K562 (cell line): Measurements from ENCODE around the gene TTL. TPM values are rescaled to one million over a fixed set of nuclear protein-coding genes. Genes with fewer than 3 reads are reported as not detected.

Experiments
- ATAC-seq: fragments of 200-7000 bp; cut with Tn5 transposase; 3 replicates; pipeline ENCODE4 v1.9.1; 2020; ENCODE audit warnings: moderate library complexity
- BruUV-seq: library from RNA; stranded (reverse); fragments of 400-500 nt; replicated peaks from 2 replicates; lab custom pipeline; 2021; lab: Mats Ljungman, UMichigan
- CTCF ChIA-PET: fragments of 300-600 bp; formaldehyde crosslinking; extraction: SDS; loops from one replicate; lab custom pipeline; 2021; ENCODE audit warnings: low intra/inter-chr PET ratio; lab: Yijun Ruan, JAX
- POLR2A ChIA-PET: fragments of 300-600, 350-650 bp; sonication (Branson Sonifier 250); formaldehyde crosslinking; extraction: SDS; loops from one replicate; lab custom pipeline; 2021; ENCODE audit warnings: antibody characterized with exemption, inconsistent platforms; lab: Yijun Ruan, JAX
- DNase-seq, 4 experiments: peaks; one replicate each; pipeline versions ENCODE4 v3.0.0 to v3.0.0-alpha.2; 2011 to 2018; ENCODE audit warnings: low spot score in 3 of 4, mixed read lengths in 3 of 4; ENCODE audit errors: extremely low read depth in 1 of 4
- FAIRE-seq: peaks from 2 replicates; lab custom pipeline; 2011; peaks lifted over from hg19 to GRCh38; lab: Jason Lieb, UNC
- H2AFZ ChIP-seq: 2 replicates; pipeline ENCODE4 v1.6.0; 2011; ENCODE audit warnings: low read depth, low read length, control low read depth, inconsistent platforms
- H3K27ac ChIP-seq: fragments of 200-600 bp; 3 replicates; pipeline ENCODE4 v1.8.0; 2011; ENCODE audit warnings: low read depth, mild to moderate bottlenecking, control low read depth, inconsistent platforms, low read length, moderate library complexity, mixed read lengths; ENCODE audit errors: extremely low read depth
- H3K27me3 ChIP-seq, 2 experiments: fragments of 300-600 bp in 1 of 2; 2 replicates in 1 of 2; 3 replicates in 1 of 2; pipeline versions ENCODE4 v1.6.0 to v1.8.0; 2011; ENCODE audit warnings: inconsistent platforms in 2 of 2, low read length in 2 of 2, mild to moderate bottlenecking in 1 of 2, mixed read lengths in 1 of 2, moderate library complexity in 1 of 2; ENCODE audit not compliant: control insufficient read depth in 2 of 2, insufficient read depth in 2 of 2
- H3K36me3 ChIP-seq: fragments of 300-600 bp; 3 replicates; pipeline ENCODE4 v1.8.0; 2011; ENCODE audit warnings: mild to moderate bottlenecking, low read length, inconsistent platforms; ENCODE audit not compliant: control insufficient read depth, insufficient read depth
- H3K4me1 ChIP-seq, 2 experiments: fragments of 200-600 bp in 1 of 2; replicated peaks in 1 of 2; 2 replicates in 1 of 2; 3 replicates in 1 of 2; pipeline versions ENCODE4 v1.5.1 to v1.8.0; 2011; ENCODE audit warnings: inconsistent platforms in 2 of 2, low read length in 2 of 2, mild to moderate bottlenecking in 1 of 2, mixed read lengths in 1 of 2, moderate library complexity in 1 of 2; ENCODE audit not compliant: control insufficient read depth in 2 of 2, insufficient read depth in 2 of 2
- H3K4me2 ChIP-seq: 2 replicates; pipeline ENCODE4 v1.6.1; 2011; ENCODE audit warnings: low read length, control low read depth, inconsistent platforms, mixed read lengths; ENCODE audit not compliant: insufficient read depth
- H3K4me3 ChIP-seq: fragments of 200-600 bp; sonication (generic), shearing (Covaris generic); 2 replicates; pipeline ENCODE4 v1.5.1; 2016; ENCODE audit warnings: control low read depth, inconsistent platforms
- H3K79me2 ChIP-seq: fragments of 200-600 bp; 3 replicates; pipeline ENCODE4 v1.8.0; 2011; ENCODE audit warnings: low read length, inconsistent platforms; ENCODE audit not compliant: control insufficient read depth, insufficient read depth
- H3K9ac ChIP-seq, 2 experiments: 2 replicates each; pipeline versions ENCODE4 v1.6.0 to v1.6.1; 2011; ENCODE audit warnings: low read depth in 2 of 2, low read length in 2 of 2, control low read depth in 1 of 2, inconsistent platforms in 1 of 2, mild to moderate bottlenecking in 1 of 2, mixed read lengths in 1 of 2; ENCODE audit not compliant: insufficient read depth in 1 of 2
- H3K9me1 ChIP-seq: one replicate; pipeline ENCODE4 v1.6.0; 2011; ENCODE audit warnings: inconsistent platforms, mild to moderate bottlenecking, low read length, moderate library complexity; ENCODE audit not compliant: control insufficient read depth, insufficient read depth
- H3K9me3 ChIP-seq: replicated peaks from 2 replicates; pipeline ENCODE4 v1.5.1; 2011; ENCODE audit warnings: low read depth, low read length, inconsistent platforms; ENCODE audit not compliant: control insufficient read depth, insufficient read depth
- H4K20me1 ChIP-seq: replicated peaks from 2 replicates; pipeline ENCODE4 v1.6.1; 2011; ENCODE audit warnings: low read length, inconsistent platforms, mixed read lengths; ENCODE audit not compliant: control insufficient read depth, insufficient read depth
- NCOR1 ChIP-seq: fragments of 450-650 bp; IDR thresholded peaks from 2 replicates; pipeline ENCODE4 v1.6.1; 2016; ENCODE audit warnings: mild to moderate bottlenecking, moderate library complexity
- OTX1 ChIP-seq: fragments of 450-650 bp; formaldehyde crosslinking; IDR thresholded peaks from 2 replicates; pipeline ENCODE4 v1.4.0; 2022; ENCODE audit warnings: mild to moderate bottlenecking
- RBFOX2 ChIP-seq: fragments of 200-400 bp; formaldehyde crosslinking; IDR thresholded peaks from 2 replicates; pipeline ENCODE4 v1.6.1; 2017; ENCODE audit warnings: low read depth, mild to moderate bottlenecking, low read length, moderate library complexity
- ZBTB33 ChIP-seq: sonication (generic); formaldehyde crosslinking; IDR thresholded peaks from 2 replicates; pipeline ENCODE4 v1.8.1; 2023; ENCODE audit warnings: mild to moderate bottlenecking, missing genetic modification reagents
- WGBS: fragments of 100-300 bp; shearing (Covaris generic); methylation state at CpG from one replicate; pipeline ENCODE4 v1.1.6; 2016; ENCODE audit warnings: low coverage, mixed read lengths; ENCODE audit not compliant: insufficient coverage; ENCODE audit errors: missing lambda C conversion rate; 5-methylcytosine and 5-hydroxymethylcytosine counted together
- in situ Hi-C: fragments of 300-500 bp; cut with MboI; formaldehyde crosslinking; loops from 4 replicates; pipeline ENCODE4 v1.15.0; 2018; ENCODE audit warnings: inconsistent platforms, mixed read lengths
- intact Hi-C: fragments of 100-400 bp; cut with micrococcal nuclease; formaldehyde crosslinking; loops from 2 replicates; pipeline ENCODE4 v1.14.2; 2022
- polyA plus RNA-seq, 8 experiments: library from polyadenylated mRNA; depleted of rRNA in 4 of 8; stranded (reverse) in 5 of 8; unstranded in 3 of 8; fragments of >200 nt; fragmentation: Nextera tagmentation in 2 of 8; fragmentation: Illumina TruSeq in 1 of 8; extraction: Ambion mirVana in 2 of 8; extraction: Trizol in 1 of 8; gene quantifications; 2 replicates each; pipeline versions ENCODE4 v1.2.1 to v1.2.3, GENCODE V29; 2011 to 2014; ENCODE audit warnings: inconsistent platforms in 1 of 8, missing spikeins in 1 of 8
- total RNA-seq, 7 experiments: library from RNA; depleted of rRNA in 6 of 7; stranded (reverse); fragments of >200 nt in 6 of 7; fragmentation: Illumina TruSeq in 2 of 7; extraction: Trizol in 2 of 7; gene quantifications; 2 replicates each; pipeline versions ENCODE4 v1.2.1 to v1.2.3, GENCODE V29; 2011 to 2021; ENCODE audit warnings: low replicate concordance in 1 of 7

TTL gene
- total and polyA plus RNA-seq, 9 of the 15 experiments (the other 6 are each of a cell fraction or from before 2014, with no cell fraction given) = 9.4 to 54.4 (median 34.9) TPM

GRCh38 chr2:112585873-112586464 is 104.0 kb downstream of the TTL start:
- Histone ChIP-seq H2AFZ (no peak overlapping the region), H4K20me1 (no peaks in the 10 kb centered on the region), H3K9me1 (no peaks in the 10 kb centered on the region), H3K9me3 (no peaks in the 10 kb centered on the region), H3K4me1 (peaks cover 16 to 19% of the 10 kb centered on the region in 2 experiments; a peak in 4 of 5 replicates), H3K4me3 (no peak overlapping the region), H3K27ac (no peak overlapping the region), H3K36me3 (peaks cover 24% of the 10 kb centered on the region; the same call in 2 of the 3 replicates), H3K79me2 (peaks cover 24% of the 10 kb centered on the region), H3K9ac (peak overlapping the region in 1 of 2 experiments; percentile 65; a peak in 2 of 4 replicates), H3K4me2 (no peak overlapping the region), H3K27me3 (no peaks in the 10 kb centered on the region)
- ATAC-seq (no peak), FAIRE-seq (no peak), DNase-seq (no peak)
- 88% methylated on average over 14 of the region's 18 CpGs for WGBS
- ChIA-PET POLR2A (interaction anchor here (1.0 to 1.3 kb wide), 3 partner anchors 8 to 120 kb away, joined by 3 to 4 read pairs (median 3); no protein-coding TSS in a partner anchor), CTCF (no interaction called here)
- intact Hi-C loops (loop anchor here (2.0 kb wide), 1 partner anchor 537 kb away; no protein-coding TSS in a partner anchor), in situ Hi-C loops (loop anchor here (10.0 kb wide), 2 partner anchors 461 to 681 kb away; no protein-coding TSS in a partner anchor)
- TF ChIP-seq NCOR1 = no peak
- peak; percentile 48 for TF ChIP-seq RBFOX2
- peak; percentile 56; the same call in 1 of the 2 replicates for TF ChIP-seq ZBTB33 (CRISPR knock-in tag)
- TF ChIP-seq OTX1 (CRISPR knock-in tag) = no peak
- no TSS peak for BruUV-seq
